ENCODE measurements around the gene MTERF4.

Gene MTERF4

GRCh38 chr2:241080405-241081189 is 21.5 kb downstream of the MTERF4 start:
- H3K27me3 Mint-ChIP-seq, result no peaks in the 10 kb centered on the region
- H3K36me3 Mint-ChIP-seq (ENCODE audit: low read depth), result peaks cover 35% of the 10 kb centered on the region
- peaks cover 8% of the 10 kb centered on the region for H3K4me1 Mint-ChIP-seq (ENCODE audit: low read depth)
- H3K27ac Mint-ChIP-seq, result no peak overlapping the region
- no peak overlapping the region for H3K4me3 Mint-ChIP-seq
- peaks cover 2% of the 10 kb centered on the region for H3K9me3 Mint-ChIP-seq
- no peak for DNase-seq

GRCh38 chr2:241074901-241075540 is 27.1 kb downstream of the MTERF4 start:
- DNase-seq, result no peak
- Mint-ChIP-seq H3K27ac (no peak overlapping the region), H3K9me3 (no peaks in the 10 kb centered on the region), H3K36me3 (ENCODE audit: low read depth) (peaks cover 26% of the 10 kb centered on the region), H3K27me3 (no peaks in the 10 kb centered on the region), H3K4me3 (no peak overlapping the region), H3K4me1 (ENCODE audit: low read depth) (peaks cover 3% of the 10 kb centered on the region)

- DNase-seq, result no peak
- H3K27me3 Mint-ChIP-seq, result no peaks in the 10 kb centered on the region
- no peaks in the 10 kb centered on the region for H3K9me3 Mint-ChIP-seq
- peaks cover 26% of the 10 kb centered on the region for H3K36me3 Mint-ChIP-seq (ENCODE audit: low read depth)
- H3K4me3 Mint-ChIP-seq, result no peak overlapping the region
- H3K4me1 Mint-ChIP-seq (ENCODE audit: low read depth), result peaks cover 3% of the 10 kb centered on the region
- no peak overlapping the region for H3K27ac Mint-ChIP-seq
These were observed 27.8 kb downstream of the MTERF4 start for GRCh38 chr2:241074065-241074818.

- Mint-ChIP-seq H3K27ac (no peak overlapping the region), H3K36me3 (ENCODE audit: low read depth) (peaks cover 26% of the 10 kb centered on the region), H3K27me3 (no peaks in the 10 kb centered on the region), H3K4me3 (no peak overlapping the region), H3K4me1 (ENCODE audit: low read depth) (peaks cover 3% of the 10 kb centered on the region), H3K9me3 (no peaks in the 10 kb centered on the region)
- DNase-seq, result no peak
These were observed 28.7 kb downstream of the MTERF4 start for GRCh38 chr2:241073166-241074064.

GRCh38 chr2:241072553-241073165 is 29.4 kb downstream of the MTERF4 start:
- Mint-ChIP-seq H3K4me1 (ENCODE audit: low read depth) (peaks cover 3% of the 10 kb centered on the region), H3K27ac (no peak overlapping the region), H3K27me3 (no peaks in the 10 kb centered on the region), H3K4me3 (no peak overlapping the region), H3K36me3 (ENCODE audit: low read depth) (peaks cover 26% of the 10 kb centered on the region), H3K9me3 (no peaks in the 10 kb centered on the region)
- DNase-seq, result peak; percentile 26

- Mint-ChIP-seq H3K4me1 (ENCODE audit: low read depth) (no peaks in the 10 kb centered on the region), H3K4me3 (no peak overlapping the region), H3K27me3 (no peaks in the 10 kb centered on the region), H3K36me3 (ENCODE audit: low read depth) (peaks cover 22% of the 10 kb centered on the region), H3K9me3 (no peaks in the 10 kb centered on the region), H3K27ac (no peak overlapping the region)
- DNase-seq, result no peak
These were observed 29.9 kb downstream of the MTERF4 start for GRCh38 chr2:241072151-241072550.

GRCh38 chr2:241071677-241072111 is 30.4 kb downstream of the MTERF4 start:
- H3K4me1 Mint-ChIP-seq (ENCODE audit: low read depth), result no peaks in the 10 kb centered on the region
- H3K9me3 Mint-ChIP-seq, result no peaks in the 10 kb centered on the region
- peaks cover 22% of the 10 kb centered on the region for H3K36me3 Mint-ChIP-seq (ENCODE audit: low read depth)
- no peak overlapping the region for H3K4me3 Mint-ChIP-seq
- no peak overlapping the region for H3K27ac Mint-ChIP-seq
- no peak for DNase-seq
- no peaks in the 10 kb centered on the region for H3K27me3 Mint-ChIP-seq

- H3K27ac Mint-ChIP-seq, result no peak overlapping the region
- no peak for DNase-seq
These were observed 31.0 kb downstream of the MTERF4 start for GRCh38 chr2:241070811-241071676.

GRCh38 chr2:241070361-241070760 is 31.7 kb downstream of the MTERF4 start:
- H3K36me3 Mint-ChIP-seq (ENCODE audit: low read depth), result peaks cover 15% of the 10 kb centered on the region
- H3K27me3 Mint-ChIP-seq, result no peaks in the 10 kb centered on the region
- no peak overlapping the region for H3K27ac Mint-ChIP-seq
- no peak overlapping the region for H3K4me3 Mint-ChIP-seq
- no peaks in the 10 kb centered on the region for H3K4me1 Mint-ChIP-seq (ENCODE audit: low read depth)
- no peaks in the 10 kb centered on the region for H3K9me3 Mint-ChIP-seq
- DNase-seq, result no peak

More at GRCh38 chr2:241070811-241071676, 31.0 kb downstream of the MTERF4 start:
- Mint-ChIP-seq H3K27me3 (no peaks in the 10 kb centered on the region), H3K9me3 (no peaks in the 10 kb centered on the region), H3K4me1 (ENCODE audit: low read depth) (no peaks in the 10 kb centered on the region), H3K36me3 (ENCODE audit: low read depth) (peaks cover 22% of the 10 kb centered on the region), H3K4me3 (no peak overlapping the region)

- Mint-ChIP-seq H3K4me1 (ENCODE audit: low read depth) (no peaks in the 10 kb centered on the region), H3K9me3 (no peaks in the 10 kb centered on the region), H3K36me3 (ENCODE audit: low read depth) (peaks cover 10% of the 10 kb centered on the region), H3K27ac (no peak overlapping the region), H3K27me3 (no peaks in the 10 kb centered on the region), H3K4me3 (no peak overlapping the region)
- no peak for DNase-seq
These were observed 32.2 kb downstream of the MTERF4 start for GRCh38 chr2:241069821-241070281.

- no peaks in the 10 kb centered on the region for H3K27me3 Mint-ChIP-seq
- H3K4me3 Mint-ChIP-seq, result no peak overlapping the region
- H3K36me3 Mint-ChIP-seq (ENCODE audit: low read depth), result peaks cover 3% of the 10 kb centered on the region
- DNase-seq, result no peak
- no peaks in the 10 kb centered on the region for H3K9me3 Mint-ChIP-seq
- no peak overlapping the region for H3K27ac Mint-ChIP-seq
- H3K4me1 Mint-ChIP-seq (ENCODE audit: low read depth), result peaks cover 2% of the 10 kb centered on the region
These were observed 32.9 kb downstream of the MTERF4 start for GRCh38 chr2:241068942-241069810.
